Activated B cell treated with CpG ODN at 0.5 μM for 24 hours (primary cell): ENCODE measurements around the gene S100A9. TPM values are rescaled to one million over a fixed set of nuclear protein-coding genes. Genes with fewer than 3 reads are reported as not detected.

Experiments
- ATAC-seq: fragments of 200-7000 bp; cut with Tn5 transposase; one replicate; pipeline ENCODE4 v1.10.0; 2021; ENCODE audit warnings: low read depth, mild to moderate bottlenecking, moderate library complexity
- CTCF ChIA-PET: fragments of 350-600 bp; sonication (Branson Sonifier 250); formaldehyde crosslinking; loops from one replicate; lab custom pipeline; 2021; ENCODE audit warnings: antibody characterized with exemption; lab: Charles Lee
- POLR2A ChIA-PET: fragments of 350-600 bp; sonication (Branson Sonifier 250); formaldehyde crosslinking; loops from one replicate; lab custom pipeline; 2021; ENCODE audit warnings: antibody characterized with exemption; lab: Charles Lee
- DNase-seq: peaks from one replicate; pipeline ENCODE4 v3.0.0; 2022
- H3K27ac Mint-ChIP-seq: one replicate; pipeline ENCODE4 v1.8.0; 2020; ENCODE audit warnings: mixed read lengths
- H3K27me3 Mint-ChIP-seq: one replicate; pipeline ENCODE4 v1.8.0; 2021; ENCODE audit warnings: mixed read lengths
- H3K36me3 Mint-ChIP-seq: one replicate; pipeline ENCODE4 v1.8.0; 2021; ENCODE audit warnings: low read depth, mixed read lengths
- H3K4me1 Mint-ChIP-seq: one replicate; pipeline ENCODE4 v1.8.0; 2021; ENCODE audit warnings: mixed read lengths
- H3K4me3 Mint-ChIP-seq: one replicate; pipeline ENCODE4 v1.8.0; 2020; ENCODE audit warnings: mild to moderate bottlenecking, mixed read lengths
- H3K9me3 Mint-ChIP-seq: one replicate; pipeline ENCODE4 v1.8.0; 2020; ENCODE audit warnings: mixed read lengths
- CTCF ChIP-seq: fragments of 200-600 bp; IDR thresholded peaks from one replicate; pipeline ENCODE4 v1.8.0; 2022; ENCODE audit warnings: antibody characterized with exemption, mild to moderate bottlenecking
- intact Hi-C: fragments of 100-400 bp; cut with micrococcal nuclease; formaldehyde crosslinking; loops from one replicate; pipeline ENCODE4 v1.15.1; 2024
- total RNA-seq: library from RNA; stranded (reverse); gene quantifications from 2 replicates; pipeline ENCODE4 v1.2.3, GENCODE V29; 2022

The S100A9 gene
- total RNA-seq, 1 donor from 2014 or later: 4.0 TPM

- Mint-ChIP-seq H3K27me3 (peaks cover 26% of the 10 kb centered on the region), H3K27ac (no peak overlapping the region), H3K36me3 (no peaks in the 10 kb centered on the region), H3K4me1 (no peaks in the 10 kb centered on the region), H3K9me3 (no peaks in the 10 kb centered on the region), H3K4me3 (no peak overlapping the region)
- ChIA-PET POLR2A (no interaction called here), CTCF (no interaction called here)
- no peak for DNase-seq
- intact Hi-C loops: no loop called here
- no peak for TF ChIP-seq CTCF
- ATAC-seq: no peak
These were observed 14.9 kb downstream of the S100A9 start for GRCh38 chr1:153372571-153372970.

DNA sequence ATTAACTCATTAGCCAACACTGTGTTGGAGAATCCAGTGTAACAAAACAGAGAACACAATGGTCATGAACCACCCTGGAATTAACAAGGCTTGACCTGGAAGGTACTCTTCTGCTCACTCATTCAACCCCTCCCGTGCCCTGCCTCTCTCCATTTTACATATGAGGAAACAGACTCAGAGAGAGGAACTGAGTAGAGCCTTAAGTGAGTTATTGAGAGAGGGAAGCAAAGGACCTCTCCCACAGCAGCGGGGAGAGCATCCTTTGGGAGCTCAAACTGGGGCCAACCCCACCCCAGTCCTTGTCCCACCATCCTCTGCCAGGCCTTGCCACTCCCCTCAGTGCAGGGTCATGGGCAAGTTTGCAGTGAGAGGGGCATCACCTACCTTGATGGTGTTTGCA lies 16.4 kb downstream of the S100A9 start:
- Mint-ChIP-seq H3K27ac (no peak overlapping the region), H3K36me3 (no peaks in the 10 kb centered on the region), H3K4me1 (no peaks in the 10 kb centered on the region), H3K27me3 (peaks cover 34% of the 10 kb centered on the region), H3K4me3 (no peak overlapping the region), H3K9me3 (no peaks in the 10 kb centered on the region)
- POLR2A ChIA-PET: no interaction called here
- intact Hi-C loops: no loop called here
- CTCF ChIA-PET: no interaction called here
- no peak for TF ChIP-seq CTCF
- no peak for DNase-seq
- ATAC-seq: no peak

DNA sequence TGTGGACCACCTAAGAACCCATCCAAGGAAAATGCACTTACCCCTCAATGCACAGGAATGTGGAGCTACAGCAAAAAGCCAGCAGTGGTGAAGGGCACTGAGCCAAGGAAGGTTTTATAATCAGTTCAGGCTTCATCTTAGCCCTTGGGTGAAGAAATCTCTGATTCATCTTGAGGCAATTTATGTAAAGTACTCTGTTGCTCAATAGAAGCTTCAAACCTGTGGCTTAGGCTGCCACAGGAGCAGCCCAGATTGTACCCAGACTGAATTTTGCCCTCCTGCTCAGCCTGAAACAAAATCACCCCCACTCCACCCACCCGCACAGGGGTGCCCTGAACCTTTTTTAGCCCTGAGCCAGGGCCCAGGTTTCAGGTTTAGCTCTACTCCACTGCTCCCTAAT lies 17.9 kb downstream of the S100A9 start, which contains the start of gene S100A12:
S100A12 (minus strand) TSS at position 111 of the 400 bp plus-strand sequence. CDS start 1,029 bp downstream, outside the sequence.
- ATAC-seq: no peak

GRCh38 chr1:153379591-153379990 lies 21.9 kb downstream of the S100A9 start:
- ChIA-PET POLR2A (no interaction called here), CTCF (no interaction called here)
- Mint-ChIP-seq H3K36me3 (no peaks in the 10 kb centered on the region), H3K4me1 (no peaks in the 10 kb centered on the region), H3K4me3 (no peak overlapping the region), H3K9me3 (peaks cover 18% of the 10 kb centered on the region), H3K27me3 (peaks cover 49% of the 10 kb centered on the region), H3K27ac (no peak overlapping the region)
- DNase-seq: no peak
- ATAC-seq: no peak
- intact Hi-C loops: no loop called here
- no peak for TF ChIP-seq CTCF

More for the DNA sequence above, 17.9 kb downstream of the S100A9 start, which contains the start of gene S100A12:
- Mint-ChIP-seq H3K9me3 (no peaks in the 10 kb centered on the region), H3K36me3 (no peaks in the 10 kb centered on the region), H3K4me3 (no peak within 1 kb of the TSS), H3K27ac (no peak within 1 kb of the TSS), H3K4me1 (no peaks in the 10 kb centered on the region), H3K27me3 (peaks cover 38% of the 10 kb centered on the region)
- POLR2A ChIA-PET: no interaction called here
- CTCF ChIA-PET: no interaction called here
- DNase-seq: no peak
- intact Hi-C loops: no loop called here
- no peak for TF ChIP-seq CTCF

GRCh38 chr1:153380711-153381110 lies 23.1 kb downstream of the S100A9 start:
- Mint-ChIP-seq H3K36me3 (no peaks in the 10 kb centered on the region), H3K27ac (no peak overlapping the region), H3K27me3 (peaks cover 51% of the 10 kb centered on the region), H3K4me3 (no peak overlapping the region), H3K4me1 (no peaks in the 10 kb centered on the region), H3K9me3 (peaks cover 18% of the 10 kb centered on the region)
- no peak for DNase-seq
- no peak for ATAC-seq
- ChIA-PET CTCF (no interaction called here), POLR2A (no interaction called here)
- TF ChIP-seq CTCF: no peak
- intact Hi-C loops: no loop called here
